T-helper 17 cell (primary cell): ENCODE results near the gene FAM13A. TPM values are rescaled to one million over a fixed set of nuclear protein-coding genes. Genes with fewer than 3 reads are reported as not detected.

Experiments used
- ATAC-seq: fragments of 150-1000 bp; cut with Tn5 transposase; 2 replicates; pipeline ENCODE4 v1.10.0; 2021; ENCODE audit warnings: mild to moderate bottlenecking, moderate library complexity
- DNase-seq, 3 donors: peaks; one replicate each; pipeline versions ENCODE4 v3.0.0 to v3.0.0-alpha.2; 2020 to 2021
- H3K9me3 ChIP-seq: one replicate; pipeline ENCODE4 v1.7.0; 2013; ENCODE audit warnings: low read length, mild to moderate bottlenecking; ENCODE audit not compliant: control insufficient read depth, poor library complexity, severe bottlenecking
- H3K27ac Mint-ChIP-seq: one replicate; pipeline ENCODE4 v1.8.0; 2022; ENCODE audit warnings: mild to moderate bottlenecking, moderate library complexity, mixed read lengths
- H3K27me3 Mint-ChIP-seq: one replicate; pipeline ENCODE4 v1.8.0; 2022; ENCODE audit warnings: mixed read lengths
- H3K36me3 Mint-ChIP-seq: one replicate; pipeline ENCODE4 v1.8.0; 2022; ENCODE audit warnings: low read depth, mixed read lengths
- H3K4me1 Mint-ChIP-seq: one replicate; pipeline ENCODE4 v1.8.0; 2022; ENCODE audit warnings: mild to moderate bottlenecking, mixed read lengths
- H3K4me3 Mint-ChIP-seq: one replicate; pipeline ENCODE4 v1.8.0; 2022; ENCODE audit warnings: mild to moderate bottlenecking, moderate library complexity, mixed read lengths
- total RNA-seq, 4 donors: library from RNA in 2 of 4; stranded (reverse) in 2 of 4; gene quantifications; one replicate each; pipeline ENCODE4 v1.2.3 and lab custom pipeline; 2022 to 2026

FAM13A gene
- total RNA-seq, 2 donors from 2014 or later = 10.8 to 37.5 TPM

DNA sequence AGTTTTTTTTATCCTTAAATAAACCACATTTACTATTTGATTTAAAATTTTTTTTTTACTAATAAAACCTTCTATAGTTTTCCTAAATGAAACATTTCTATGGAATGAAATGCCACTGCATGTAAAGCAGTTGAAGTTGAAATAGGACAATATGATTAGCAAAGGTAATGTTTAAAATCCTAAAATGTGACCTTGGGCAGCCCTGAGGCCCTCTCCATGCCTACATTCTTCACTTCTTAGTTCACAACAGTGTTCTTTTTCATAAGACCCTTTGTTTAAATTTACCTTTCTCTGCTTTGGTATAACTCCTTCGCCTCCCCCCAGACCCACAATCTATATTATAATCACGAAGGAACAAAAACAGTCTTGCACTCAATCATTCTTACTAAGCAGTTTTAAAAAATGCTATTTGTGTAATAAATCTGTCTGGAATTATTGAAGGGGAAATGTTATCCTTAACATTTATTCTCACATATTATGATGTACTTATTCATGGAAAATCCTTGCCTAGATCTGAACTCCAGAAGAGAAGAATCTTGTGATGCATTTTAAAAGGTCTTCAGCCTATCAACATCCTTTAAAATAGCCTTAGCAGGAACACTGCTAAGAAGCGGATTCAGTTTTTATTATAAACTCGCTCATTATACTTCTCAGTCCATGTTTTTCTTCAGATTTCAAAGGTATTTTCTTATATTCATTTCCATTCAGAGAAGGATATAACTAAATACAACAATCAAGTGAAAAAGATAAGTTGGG is 234.8 kb downstream of the FAM13A start:
- Mint-ChIP-seq H3K4me1 (peaks cover 30% of the 10 kb centered on the region), H3K4me3 (peak overlapping the region; percentile 96), H3K36me3 (no peaks in the 10 kb centered on the region), H3K27ac (no peak overlapping the region), H3K27me3 (no peaks in the 10 kb centered on the region)
- DNase-seq (no peak), ATAC-seq (no peak)
- no peaks in the 10 kb centered on the region for H3K9me3 ChIP-seq

DNA sequence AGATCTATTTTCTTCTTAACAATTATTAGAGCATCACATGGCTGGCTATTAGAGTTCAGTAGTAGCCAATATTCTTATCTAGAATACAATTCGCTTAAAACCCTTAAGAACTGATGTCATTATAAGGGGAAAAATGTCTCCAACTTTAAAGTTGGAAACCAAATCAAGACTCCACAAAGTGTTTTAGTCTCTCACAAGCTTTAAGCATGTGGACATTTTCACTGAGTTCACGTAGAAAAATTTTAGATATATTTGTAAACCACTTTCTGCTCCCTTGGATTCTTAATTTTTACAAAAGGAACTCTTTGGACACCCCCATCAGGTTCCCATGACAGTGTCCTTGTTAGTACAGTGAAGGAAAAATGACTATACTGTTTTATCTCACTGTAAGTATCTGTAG is 235.5 kb downstream of the FAM13A start:
- H3K4me3 Mint-ChIP-seq = no peak overlapping the region
- no peaks in the 10 kb centered on the region for H3K27me3 Mint-ChIP-seq
- H3K9me3 ChIP-seq = no peaks in the 10 kb centered on the region
- DNase-seq = no peak
- H3K36me3 Mint-ChIP-seq = no peaks in the 10 kb centered on the region
- ATAC-seq = no peak
- H3K4me1 Mint-ChIP-seq = peaks cover 30% of the 10 kb centered on the region
- H3K27ac Mint-ChIP-seq = no peak overlapping the region

DNA sequence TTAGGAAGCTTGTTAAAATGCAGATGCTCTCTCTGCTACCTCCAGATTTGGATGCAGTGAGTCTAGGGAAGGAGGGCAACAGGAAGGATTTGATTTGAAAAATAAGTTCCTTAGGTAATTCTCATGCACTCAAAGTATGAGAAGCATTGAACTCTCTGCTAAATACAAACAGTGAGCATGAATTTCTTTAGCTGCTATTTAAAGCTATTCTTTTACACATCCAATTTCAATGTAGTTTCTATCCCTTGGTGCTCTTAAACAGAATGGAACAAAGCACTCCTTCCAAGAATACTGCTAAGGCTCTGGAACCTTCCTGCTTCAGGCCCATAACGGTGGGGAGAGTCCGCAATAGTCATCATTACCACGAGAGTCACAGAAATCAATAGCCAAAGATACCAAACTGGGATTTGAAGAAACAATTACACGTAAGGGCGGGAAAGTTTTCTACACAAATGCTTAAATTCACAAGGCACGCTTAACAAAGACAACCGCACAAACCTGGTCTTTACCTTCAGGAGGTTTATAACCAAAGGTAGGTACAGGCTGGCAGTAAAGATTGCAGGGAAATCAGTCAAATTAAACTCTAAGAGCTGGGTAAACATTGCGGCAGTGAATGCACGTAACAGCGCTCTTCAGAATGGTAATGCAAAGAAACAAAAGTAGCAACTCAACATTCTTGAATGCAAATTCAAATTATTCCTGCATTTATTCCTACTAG is 236.1 kb downstream of the FAM13A start:
- H3K9me3 ChIP-seq = no peaks in the 10 kb centered on the region
- Mint-ChIP-seq H3K4me3 (peak overlapping the region; percentile 87), H3K27ac (peak overlapping the region; percentile 66), H3K4me1 (peaks cover 30% of the 10 kb centered on the region), H3K27me3 (no peaks in the 10 kb centered on the region), H3K36me3 (no peaks in the 10 kb centered on the region)
- DNase-seq (no peak), ATAC-seq (no peak)

DNA sequence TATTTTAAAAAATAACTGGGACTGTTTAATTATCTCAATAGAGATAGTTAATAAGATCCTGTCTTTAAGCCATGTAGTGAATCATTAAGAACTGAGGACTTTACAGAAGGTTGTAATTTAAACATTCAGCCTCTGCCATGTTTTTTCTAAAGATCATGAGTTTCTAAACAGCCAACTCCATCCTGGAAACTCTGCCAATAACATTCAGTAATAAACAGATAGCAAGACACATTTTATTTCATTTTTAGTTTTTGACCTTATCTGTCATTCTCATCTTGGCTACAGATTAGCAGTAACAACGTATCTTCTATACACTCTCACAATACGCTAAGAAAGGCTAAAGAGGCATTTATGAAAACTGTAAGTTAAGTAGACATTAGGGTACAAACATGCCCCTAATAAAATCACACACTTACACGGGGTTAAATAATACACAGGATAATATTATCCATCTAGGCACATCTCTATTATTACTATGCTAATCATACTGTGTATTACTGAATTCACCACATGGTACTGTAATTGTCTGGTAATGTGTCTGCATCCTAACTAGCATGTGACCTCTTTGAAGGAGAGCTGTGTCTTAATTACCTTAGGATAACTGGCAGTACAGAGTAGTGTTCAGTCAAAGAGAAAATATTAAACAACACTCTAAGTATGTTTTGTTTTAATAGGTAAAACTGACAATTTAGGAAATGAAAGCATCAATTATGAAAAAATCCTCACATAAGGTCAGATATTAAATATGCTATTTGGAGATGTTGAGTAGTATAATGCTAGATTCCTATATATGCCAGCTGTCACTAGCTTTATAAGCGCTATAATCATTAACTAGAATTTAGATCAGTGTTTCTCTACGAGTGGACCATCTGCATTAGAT is 236.9 kb downstream of the FAM13A start:
- H3K9me3 ChIP-seq = no peaks in the 10 kb centered on the region
- Mint-ChIP-seq H3K27me3 (no peaks in the 10 kb centered on the region), H3K36me3 (no peaks in the 10 kb centered on the region), H3K27ac (peak overlapping the region; percentile 66), H3K4me1 (peaks cover 30% of the 10 kb centered on the region), H3K4me3 (peak overlapping the region; percentile 87)
- no peak for ATAC-seq
- DNase-seq = no peak

DNA sequence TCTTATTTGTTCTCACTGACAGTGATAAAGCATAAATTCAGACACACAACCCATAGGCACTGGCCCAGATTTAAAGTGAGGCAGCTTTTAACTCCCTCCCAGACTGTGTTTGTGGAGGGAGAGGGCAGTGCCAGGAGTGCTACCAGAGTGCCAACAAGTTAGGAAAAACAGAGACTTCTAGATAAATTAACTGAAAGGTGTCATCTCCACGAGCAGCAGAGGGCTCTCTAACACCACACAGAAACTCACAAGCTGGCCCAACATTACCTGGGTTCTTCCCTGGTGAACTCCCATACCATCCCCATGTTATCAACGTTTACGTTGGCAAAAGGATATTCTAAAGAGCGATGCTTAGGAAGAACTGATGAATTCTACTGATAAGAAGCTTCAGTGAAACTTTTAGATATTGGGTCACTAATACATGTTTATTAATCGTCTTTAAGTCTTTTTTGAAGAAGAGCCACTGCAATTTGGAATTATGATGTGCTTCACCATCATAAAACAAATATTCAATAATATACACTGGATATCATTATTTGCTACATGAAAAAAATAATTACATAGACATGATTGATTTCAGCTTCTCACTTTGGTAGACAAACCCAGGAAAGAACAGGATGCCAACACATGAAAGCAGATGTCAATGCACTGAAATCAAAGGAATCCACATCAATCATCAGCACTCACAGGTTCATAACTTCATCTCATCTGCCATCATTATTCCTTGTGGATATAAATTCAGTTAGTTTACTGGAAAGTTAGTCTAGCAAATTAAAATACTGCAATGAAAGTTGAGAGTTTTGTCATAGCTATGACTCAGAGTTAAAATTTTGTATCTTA is 238.1 kb downstream of the FAM13A start:
- peaks cover 34% of the 10 kb centered on the region for H3K4me1 Mint-ChIP-seq
- peak overlapping the region; percentile 81 for H3K27ac Mint-ChIP-seq
- peak; percentile 13 for ATAC-seq
- H3K9me3 ChIP-seq = no peaks in the 10 kb centered on the region
- H3K4me3 Mint-ChIP-seq = peak overlapping the region; percentile 61
- peak; percentile 13 to 27 (median 22) for DNase-seq
- no peaks in the 10 kb centered on the region for H3K27me3 Mint-ChIP-seq
- H3K36me3 Mint-ChIP-seq = no peaks in the 10 kb centered on the region

DNA sequence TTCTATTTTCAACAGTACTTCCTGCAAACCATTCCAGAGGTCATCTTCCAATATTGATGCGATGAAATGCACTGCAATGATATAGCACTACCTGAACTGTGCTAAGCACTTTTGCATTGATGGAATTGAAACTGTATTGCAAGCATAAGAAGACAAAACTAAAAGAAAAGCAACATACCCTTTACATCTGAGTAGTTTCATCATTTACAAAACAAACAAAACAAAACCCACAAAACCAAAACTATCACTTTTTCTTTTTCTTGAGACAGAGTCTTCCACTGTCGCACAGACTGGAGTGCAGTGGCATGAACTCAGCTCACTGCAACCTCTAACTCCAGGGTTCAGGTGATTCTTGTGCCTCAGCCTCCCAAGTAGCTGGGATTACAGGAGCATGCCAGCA is 239.2 kb downstream of the FAM13A start:
- no peaks in the 10 kb centered on the region for H3K27me3 Mint-ChIP-seq
- no peaks in the 10 kb centered on the region for H3K9me3 ChIP-seq
- ATAC-seq (no peak), DNase-seq (no peak)
- peak overlapping the region; percentile 81 for H3K27ac Mint-ChIP-seq
- H3K4me3 Mint-ChIP-seq = no peak overlapping the region
- no peaks in the 10 kb centered on the region for H3K36me3 Mint-ChIP-seq
- peaks cover 25% of the 10 kb centered on the region for H3K4me1 Mint-ChIP-seq

DNA sequence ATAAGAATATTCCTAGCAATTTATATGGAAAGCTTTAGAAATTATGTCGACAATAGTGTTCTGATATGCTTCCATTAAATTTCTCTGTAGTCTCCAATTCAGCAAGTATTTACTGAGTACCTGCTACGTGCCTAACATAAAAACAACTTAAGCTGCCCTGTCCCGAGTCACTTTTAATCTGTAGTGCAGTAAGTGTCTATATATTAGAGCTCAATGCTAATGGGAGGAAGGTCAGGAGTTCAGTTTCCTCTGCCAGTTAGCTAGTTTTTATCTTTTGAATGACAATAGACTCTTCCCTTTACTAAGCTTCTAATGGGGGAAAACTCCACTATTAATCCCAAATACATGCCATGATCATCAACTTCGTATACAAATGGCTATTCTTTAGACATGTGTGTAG is 240.6 kb downstream of the FAM13A start:
- Mint-ChIP-seq H3K27me3 (no peaks in the 10 kb centered on the region), H3K27ac (peak overlapping the region; percentile 37), H3K4me3 (no peak overlapping the region), H3K4me1 (peaks cover 17% of the 10 kb centered on the region), H3K36me3 (no peaks in the 10 kb centered on the region)
- DNase-seq = no peak
- no peaks in the 10 kb centered on the region for H3K9me3 ChIP-seq
- no peak for ATAC-seq

DNA sequence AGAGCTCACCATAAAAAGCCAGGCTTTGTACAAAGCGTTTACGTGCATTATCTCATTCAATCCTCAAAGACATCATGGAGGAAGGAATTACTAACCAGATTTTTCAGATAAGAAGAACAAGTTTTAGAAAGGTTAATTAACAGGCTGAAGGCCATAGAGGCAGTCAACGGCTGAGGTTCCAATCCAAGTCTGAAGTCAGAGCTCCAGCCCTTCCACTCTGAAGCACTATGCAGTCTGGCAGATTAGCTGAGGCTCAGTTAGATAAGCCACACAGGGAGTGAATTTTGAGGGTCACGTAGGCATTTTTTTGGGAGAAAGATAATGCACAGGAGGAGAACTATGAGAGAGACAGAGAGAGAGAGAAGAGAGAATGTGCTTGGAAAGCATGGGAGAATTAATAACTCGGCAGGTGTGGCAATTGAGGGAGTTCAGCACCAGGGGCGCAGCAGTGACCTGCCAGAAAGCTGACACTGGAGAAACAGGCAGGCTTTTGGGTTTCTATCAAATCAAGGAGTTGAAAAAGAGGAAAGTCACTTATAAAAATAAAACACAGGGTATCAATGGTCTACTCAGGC is 242.9 kb downstream of the FAM13A start:
- ATAC-seq (no peak), DNase-seq (no peak)
- H3K4me3 Mint-ChIP-seq = no peak overlapping the region
- no peaks in the 10 kb centered on the region for H3K36me3 Mint-ChIP-seq
- peak overlapping the region; percentile 19 for H3K27ac Mint-ChIP-seq
- H3K27me3 Mint-ChIP-seq = no peaks in the 10 kb centered on the region
- H3K4me1 Mint-ChIP-seq = peaks cover 10% of the 10 kb centered on the region
- H3K9me3 ChIP-seq = no peaks in the 10 kb centered on the region

DNA sequence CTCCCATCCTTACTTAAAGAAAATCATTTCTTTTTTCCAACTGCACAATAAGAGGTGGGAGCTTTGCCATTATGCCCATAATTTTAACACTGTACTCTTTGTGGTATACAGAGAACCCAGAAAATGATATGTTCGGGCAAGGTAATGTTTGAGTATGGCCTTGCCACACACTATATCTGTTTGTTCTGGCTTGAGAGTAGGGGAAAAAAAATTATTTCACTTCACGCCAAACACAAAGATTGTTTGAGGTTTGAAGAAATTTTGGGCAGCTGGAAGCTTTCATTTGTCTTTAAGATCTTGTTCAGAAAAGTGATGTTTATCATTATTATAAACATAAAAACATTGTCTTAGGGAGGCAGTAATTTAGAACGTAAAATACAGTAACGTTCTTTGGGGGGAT is 244.0 kb downstream of the FAM13A start:
- no peak overlapping the region for H3K4me3 Mint-ChIP-seq
- no peaks in the 10 kb centered on the region for H3K36me3 Mint-ChIP-seq
- ATAC-seq (no peak), DNase-seq (no peak)
- H3K27me3 Mint-ChIP-seq = no peaks in the 10 kb centered on the region
- H3K27ac Mint-ChIP-seq = no peak overlapping the region
- H3K4me1 Mint-ChIP-seq = peaks cover 8% of the 10 kb centered on the region
- H3K9me3 ChIP-seq = no peaks in the 10 kb centered on the region

DNA sequence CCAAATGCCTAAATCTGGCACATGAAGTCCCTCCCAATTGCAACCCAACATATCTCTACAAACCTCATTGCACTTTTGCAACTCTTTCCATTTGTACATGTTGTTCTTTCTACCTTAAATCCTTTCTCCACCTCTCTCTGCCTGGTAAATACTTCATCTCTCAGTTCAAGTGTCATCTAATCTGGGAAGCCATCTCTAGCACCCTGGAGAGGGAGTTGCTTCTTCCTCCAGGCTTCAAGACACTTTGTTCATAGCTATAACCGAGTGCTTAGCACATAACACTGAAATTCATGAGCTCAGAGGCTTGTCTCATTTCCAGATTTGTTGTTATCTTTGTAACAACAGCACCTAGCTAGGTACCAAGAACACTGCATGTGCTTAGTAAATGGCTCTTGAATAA is 244.6 kb downstream of the FAM13A start:
- Mint-ChIP-seq H3K27ac (no peak overlapping the region), H3K36me3 (no peaks in the 10 kb centered on the region), H3K27me3 (no peaks in the 10 kb centered on the region), H3K4me1 (peaks cover 8% of the 10 kb centered on the region), H3K4me3 (no peak overlapping the region)
- DNase-seq (no peak), ATAC-seq (no peak)
- H3K9me3 ChIP-seq = no peaks in the 10 kb centered on the region

DNA sequence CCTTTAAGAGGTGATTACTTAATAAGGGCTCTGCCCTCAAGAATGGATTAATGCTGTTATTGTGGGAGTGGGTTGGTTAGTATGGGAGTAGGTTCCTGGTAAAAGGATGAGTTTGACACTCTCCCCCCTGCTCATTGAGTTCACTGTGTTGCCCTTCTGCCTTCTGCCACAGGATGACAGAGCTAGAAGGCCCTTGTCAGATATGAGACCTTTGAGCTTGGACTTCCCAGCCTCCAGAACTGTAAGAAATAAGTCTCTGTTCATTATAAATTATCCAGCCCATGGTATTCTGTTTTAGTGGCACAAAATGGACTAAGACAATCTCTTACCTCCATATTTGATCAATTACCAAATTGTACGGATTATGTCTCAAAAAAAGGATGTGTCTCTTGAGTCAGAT is 245.1 kb downstream of the FAM13A start:
- Mint-ChIP-seq H3K27me3 (no peaks in the 10 kb centered on the region), H3K4me1 (peaks cover 8% of the 10 kb centered on the region), H3K27ac (no peak overlapping the region), H3K36me3 (no peaks in the 10 kb centered on the region), H3K4me3 (no peak overlapping the region)
- DNase-seq = no peak
- no peaks in the 10 kb centered on the region for H3K9me3 ChIP-seq
- no peak for ATAC-seq

DNA sequence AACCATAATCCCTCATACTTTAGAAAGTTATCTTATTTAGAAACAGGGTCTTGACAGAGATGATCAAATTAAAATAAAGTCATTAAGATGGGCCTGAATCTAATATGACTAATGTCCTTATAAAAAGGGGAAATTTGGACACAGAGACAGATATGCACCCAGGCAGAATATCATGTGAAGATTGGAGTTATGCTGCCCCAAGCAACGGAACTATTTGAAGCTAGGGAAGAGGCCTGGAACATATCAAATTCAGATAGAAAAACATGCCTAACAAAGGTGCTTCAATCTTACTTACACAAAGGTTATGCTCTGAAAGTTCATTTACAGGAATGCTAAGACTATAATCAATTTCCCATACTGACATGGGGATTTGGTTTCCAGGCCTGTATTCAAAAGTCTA is 246.7 kb downstream of the FAM13A start:
- no peak overlapping the region for H3K4me3 Mint-ChIP-seq
- H3K4me1 Mint-ChIP-seq = peaks cover 10% of the 10 kb centered on the region
- ATAC-seq (no peak), DNase-seq (no peak)
- peak overlapping the region; percentile 21 for H3K27ac Mint-ChIP-seq
- no peaks in the 10 kb centered on the region for H3K27me3 Mint-ChIP-seq
- H3K36me3 Mint-ChIP-seq = no peaks in the 10 kb centered on the region
- no peaks in the 10 kb centered on the region for H3K9me3 ChIP-seq
